ENCODE results near the gene ZWILCH.

Gene ZWILCH

DNA sequence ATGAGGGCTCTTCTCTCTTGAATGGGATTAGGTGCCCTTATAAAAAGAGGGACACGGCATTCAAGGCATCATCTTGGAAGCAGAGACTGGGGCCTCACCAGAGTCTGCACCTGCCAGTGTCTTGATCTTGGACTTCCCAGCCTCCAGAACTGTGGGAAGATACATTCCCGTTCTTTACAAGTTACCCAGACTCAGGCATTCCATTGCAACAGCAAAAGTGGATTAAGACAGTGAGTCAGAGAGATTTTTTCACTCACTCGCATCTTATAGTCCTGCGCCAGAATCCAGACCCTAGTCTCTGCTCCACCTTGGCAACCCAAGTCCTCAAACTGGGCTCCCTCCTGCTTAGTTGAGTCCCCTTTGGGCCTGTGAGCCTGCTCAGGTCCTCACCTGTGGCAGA, 58.0 kb downstream of the ZWILCH start:
- DNase-seq, result no peak
- Histone ChIP-seq H3K36me3 (no peaks in the 10 kb centered on the region), H3K4me3 (ENCODE audit: low read depth, low read length) (no peak overlapping the region), H3K9me3 (no peaks in the 10 kb centered on the region), H3K4me1 (no peaks in the 10 kb centered on the region), H3K27me3 (no peaks in the 10 kb centered on the region)
- TF ChIP-seq, protein P1, sequence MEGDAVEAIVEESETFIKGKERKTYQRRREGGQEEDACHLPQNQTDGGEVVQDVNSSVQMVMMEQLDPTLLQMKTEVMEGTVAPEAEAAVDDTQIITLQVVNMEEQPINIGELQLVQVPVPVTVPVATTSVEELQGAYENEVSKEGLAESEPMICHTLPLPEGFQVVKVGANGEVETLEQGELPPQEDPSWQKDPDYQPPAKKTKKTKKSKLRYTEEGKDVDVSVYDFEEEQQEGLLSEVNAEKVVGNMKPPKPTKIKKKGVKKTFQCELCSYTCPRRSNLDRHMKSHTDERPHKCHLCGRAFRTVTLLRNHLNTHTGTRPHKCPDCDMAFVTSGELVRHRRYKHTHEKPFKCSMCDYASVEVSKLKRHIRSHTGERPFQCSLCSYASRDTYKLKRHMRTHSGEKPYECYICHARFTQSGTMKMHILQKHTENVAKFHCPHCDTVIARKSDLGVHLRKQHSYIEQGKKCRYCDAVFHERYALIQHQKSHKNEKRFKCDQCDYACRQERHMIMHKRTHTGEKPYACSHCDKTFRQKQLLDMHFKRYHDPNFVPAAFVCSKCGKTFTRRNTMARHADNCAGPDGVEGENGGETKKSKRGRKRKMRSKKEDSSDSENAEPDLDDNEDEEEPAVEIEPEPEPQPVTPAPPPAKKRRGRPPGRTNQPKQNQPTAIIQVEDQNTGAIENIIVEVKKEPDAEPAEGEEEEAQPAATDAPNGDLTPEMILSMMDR (IDR thresholded peaks at IDR 0.05; ENCODE audit: low read depth, low read length), result no peak

DNA sequence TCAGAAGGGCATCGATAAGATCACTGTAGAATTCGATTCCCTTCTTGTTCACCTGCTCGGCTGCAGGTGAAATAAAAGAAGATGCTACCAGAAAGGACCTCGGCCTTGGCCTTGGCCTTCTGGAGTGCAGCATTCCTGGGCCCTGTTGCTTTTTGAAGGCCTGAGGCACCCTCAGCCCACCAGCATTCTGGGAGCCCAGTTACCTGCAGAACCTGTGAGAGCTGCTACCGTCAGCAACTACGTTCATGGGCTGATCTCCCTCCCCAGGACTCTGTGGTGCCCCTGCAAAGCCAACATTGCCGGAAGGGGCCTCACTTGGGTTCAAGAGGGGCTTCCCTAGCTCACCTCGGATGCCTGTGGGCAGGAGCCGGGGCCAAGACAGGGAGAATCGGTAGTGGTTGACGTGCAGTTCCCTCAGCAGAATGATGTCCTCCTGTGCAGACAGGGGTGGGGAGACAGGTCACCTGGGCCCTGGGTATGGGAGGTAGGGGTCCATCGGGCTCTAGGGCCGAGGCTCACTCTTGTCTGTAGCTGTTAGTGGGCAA, 58.5 kb downstream of the ZWILCH start:
- Histone ChIP-seq H3K4me1 (no peaks in the 10 kb centered on the region), H3K27me3 (no peaks in the 10 kb centered on the region), H3K36me3 (no peaks in the 10 kb centered on the region), H3K9me3 (no peaks in the 10 kb centered on the region), H3K4me3 (ENCODE audit: low read depth, low read length) (no peak overlapping the region)
- no peak for DNase-seq
- TF ChIP-seq, protein P1 (IDR thresholded peaks at IDR 0.05; ENCODE audit: low read depth, low read length), result no peak

DNA sequence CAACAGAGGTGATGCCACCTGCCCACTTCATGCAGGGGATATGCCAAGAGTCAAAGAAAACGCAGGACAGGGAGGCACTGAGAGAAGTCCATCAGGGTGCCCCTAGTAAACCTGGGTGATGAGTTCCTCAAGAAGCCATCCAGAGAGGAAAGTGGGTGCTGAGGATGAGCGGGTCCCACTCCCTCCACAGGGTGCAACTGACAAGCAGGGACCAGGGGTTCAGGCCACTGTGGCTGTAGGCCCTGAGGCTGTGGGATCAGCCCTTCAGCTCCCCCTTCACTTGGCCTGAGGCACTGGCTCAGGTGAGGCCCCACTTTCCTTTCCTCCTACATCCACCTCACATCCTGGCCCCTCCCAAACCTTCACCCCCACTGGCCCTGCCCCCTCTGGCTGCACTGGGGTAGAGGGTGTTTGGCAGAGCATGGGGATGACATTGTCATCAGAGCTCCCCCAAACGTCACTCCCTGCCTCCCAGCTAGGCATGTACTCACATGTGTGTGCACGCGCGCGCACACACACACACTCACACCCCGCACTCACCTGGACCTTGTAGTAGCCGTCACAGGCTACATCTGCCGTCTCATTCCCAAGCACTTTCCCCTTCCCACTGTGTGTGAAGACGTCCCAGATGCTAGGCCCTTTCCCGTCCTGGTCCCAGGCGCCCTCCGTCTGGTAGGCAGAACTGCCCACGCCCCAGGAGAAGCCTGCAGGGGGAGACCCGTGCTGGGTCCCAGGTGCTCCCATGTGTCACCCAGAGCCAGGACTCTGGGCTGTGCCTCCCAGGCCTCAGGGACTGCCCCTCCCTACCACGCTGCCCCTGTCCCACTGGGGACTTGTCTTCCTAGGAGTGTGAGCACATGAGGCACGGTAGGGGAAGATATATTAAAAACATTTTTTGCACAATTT, 59.3 kb downstream of the ZWILCH start:
- H3K36me3 ChIP-seq, result no peaks in the 10 kb centered on the region
- TF ChIP-seq, protein P1 (IDR thresholded peaks at IDR 0.05; ENCODE audit: low read depth, low read length), result no peak
- no peaks in the 10 kb centered on the region for H3K4me1 ChIP-seq
- no peak for DNase-seq
- H3K9me3 ChIP-seq, result no peaks in the 10 kb centered on the region
- no peaks in the 10 kb centered on the region for H3K27me3 ChIP-seq
- no peak overlapping the region for H3K4me3 ChIP-seq (ENCODE audit: low read depth, low read length)

DNA sequence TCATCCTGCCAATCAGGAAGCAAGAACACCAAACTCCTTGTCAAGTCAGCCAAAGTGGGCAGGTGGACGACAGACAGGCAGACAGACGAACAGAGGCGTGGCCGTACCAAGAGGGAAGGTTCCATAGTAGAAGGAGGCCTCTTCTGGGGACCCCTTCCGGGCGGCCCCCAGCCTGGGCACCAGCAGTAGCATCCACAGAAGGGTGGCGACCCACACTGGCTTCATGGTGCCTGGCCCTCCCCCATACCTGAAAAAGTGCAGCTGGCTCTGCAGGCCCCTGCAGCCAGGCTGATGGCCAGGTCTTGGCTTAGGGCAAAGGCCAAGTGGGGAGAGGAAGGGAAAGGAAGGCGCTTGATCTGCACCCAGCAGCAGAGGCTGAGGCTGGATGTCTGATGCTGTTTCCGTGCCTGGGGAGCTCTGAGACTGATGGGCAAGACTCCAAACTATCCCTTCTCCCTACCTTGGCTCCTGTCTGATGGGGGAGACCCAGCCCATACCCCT, 60.1 kb downstream of the ZWILCH start:
- H3K4me1 ChIP-seq, result no peaks in the 10 kb centered on the region
- no peaks in the 10 kb centered on the region for H3K9me3 ChIP-seq
- H3K27me3 ChIP-seq, result no peaks in the 10 kb centered on the region
- no peaks in the 10 kb centered on the region for H3K36me3 ChIP-seq
- TF ChIP-seq, protein P1 (IDR thresholded peaks at IDR 0.05; ENCODE audit: low read depth, low read length), result no peak
- no peak for DNase-seq
- no peak overlapping the region for H3K4me3 ChIP-seq (ENCODE audit: low read depth, low read length)

DNA sequence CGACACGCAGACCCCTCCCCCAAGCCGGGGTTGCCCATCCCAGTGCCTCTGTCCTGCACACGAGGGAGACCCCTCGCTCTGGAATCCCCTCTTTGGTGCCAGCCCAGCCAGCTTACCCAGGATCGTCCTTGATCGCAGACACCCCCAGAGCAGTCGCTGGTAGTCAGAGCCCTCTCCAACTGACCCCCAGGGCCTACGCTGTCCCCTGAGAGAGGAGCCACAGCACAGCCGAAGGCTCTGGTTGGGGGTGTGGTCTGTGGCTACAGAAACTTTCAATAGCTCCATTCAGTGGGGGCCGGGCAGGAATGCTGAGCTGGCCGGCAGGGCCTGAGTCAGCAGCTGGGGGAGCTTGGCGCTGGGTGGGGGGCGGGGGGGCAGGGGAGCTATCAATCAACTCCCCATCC, 60.6 kb downstream of the ZWILCH start, which contains the start of gene LCTL:
Gene LCTL (minus strand): TSS at position 258 of the 404 bp plus-strand sequence. CDS start 633 bp downstream, outside the sequence.
- no peak for DNase-seq
- Histone ChIP-seq H3K4me1 (no peaks in the 10 kb centered on the region), H3K27me3 (no peaks in the 10 kb centered on the region), H3K9me3 (no peaks in the 10 kb centered on the region), H3K36me3 (no peaks in the 10 kb centered on the region), H3K4me3 (ENCODE audit: low read depth, low read length) (no peak within 1 kb of the TSS)
- TF ChIP-seq, protein P1 (IDR thresholded peaks at IDR 0.05; ENCODE audit: low read depth, low read length), result no peak
